ENCODE results near the gene LRMDA.

Gene LRMDA

GRCh38 chr10:76432016-76433012 lies 1000.9 kb downstream of the LRMDA start:
- no peak for TF ChIP-seq CTCF (IDR thresholded peaks at IDR 0.05; ENCODE audit: low read depth, low read length)
- TF ChIP-seq EZH2phosphoT487 (IDR thresholded peaks at IDR 0.05; ENCODE audit: low read depth): no peak
- H3K4me3 ChIP-seq (ENCODE audit: low read length): no peak overlapping the region
- no peaks in the 10 kb centered on the region for H4K20me1 ChIP-seq (ENCODE audit: insufficient read depth, low read length)
- no peaks in the 10 kb centered on the region for H3K9me3 ChIP-seq (ENCODE audit: insufficient read depth, low read length)
- no peak overlapping the region for H2AFZ ChIP-seq (ENCODE audit: low read depth, low read length)
- H3K36me3 ChIP-seq (replicated peaks; ENCODE audit: low read depth, low read length): no peaks in the 10 kb centered on the region
- H3K9ac ChIP-seq (ENCODE audit: low read length): no peak overlapping the region
- H3K4me2 ChIP-seq (ENCODE audit: low read length): no peak overlapping the region
- no peaks in the 10 kb centered on the region for H3K79me2 ChIP-seq (ENCODE audit: low read length)
- no peaks in the 10 kb centered on the region for H3K4me1 ChIP-seq (ENCODE audit: low read length)
- H3K27ac ChIP-seq (ENCODE audit: low read length): no peak overlapping the region
- no peaks in the 10 kb centered on the region for H3K27me3 ChIP-seq (ENCODE audit: low read depth, low read length)

- TF ChIP-seq CTCF (IDR thresholded peaks at IDR 0.05; ENCODE audit: low read depth, low read length): no peak
- no peak for TF ChIP-seq EZH2phosphoT487 (IDR thresholded peaks at IDR 0.05; ENCODE audit: low read depth)
- no peak overlapping the region for H2AFZ ChIP-seq (ENCODE audit: low read depth, low read length)
Measured at GRCh38 chr10:76433161-76434005, 1002.0 kb downstream of the LRMDA start.

GRCh38 chr10:76435157-76435556 lies 1003.7 kb downstream of the LRMDA start:
- Histone ChIP-seq H3K27me3 (ENCODE audit: low read depth, low read length) (no peaks in the 10 kb centered on the region), H3K4me3 (ENCODE audit: low read length) (no peak overlapping the region), H3K36me3 (replicated peaks; ENCODE audit: low read depth, low read length) (no peaks in the 10 kb centered on the region), H3K9me3 (ENCODE audit: insufficient read depth, low read length) (no peaks in the 10 kb centered on the region), H3K4me2 (ENCODE audit: low read length) (no peak overlapping the region), H3K79me2 (ENCODE audit: low read length) (no peaks in the 10 kb centered on the region), H3K27ac (ENCODE audit: low read length) (no peak overlapping the region), H3K9ac (ENCODE audit: low read length) (no peak overlapping the region), H2AFZ (ENCODE audit: low read depth, low read length) (no peak overlapping the region), H4K20me1 (ENCODE audit: insufficient read depth, low read length) (no peaks in the 10 kb centered on the region), H3K4me1 (ENCODE audit: low read length) (no peaks in the 10 kb centered on the region)
- TF ChIP-seq CTCF (IDR thresholded peaks at IDR 0.05; ENCODE audit: low read depth, low read length) (no peak), EZH2phosphoT487 (IDR thresholded peaks at IDR 0.05; ENCODE audit: low read depth) (no peak)

More at GRCh38 chr10:76433161-76434005, 1002.0 kb downstream of the LRMDA start:
- no peak overlapping the region for H3K9ac ChIP-seq (ENCODE audit: low read length)
- H3K4me2 ChIP-seq (ENCODE audit: low read length): no peak overlapping the region
- no peaks in the 10 kb centered on the region for H3K36me3 ChIP-seq (replicated peaks; ENCODE audit: low read depth, low read length)
- H4K20me1 ChIP-seq (ENCODE audit: insufficient read depth, low read length): no peaks in the 10 kb centered on the region
- H3K9me3 ChIP-seq (ENCODE audit: insufficient read depth, low read length): no peaks in the 10 kb centered on the region
- no peaks in the 10 kb centered on the region for H3K79me2 ChIP-seq (ENCODE audit: low read length)
- H3K27ac ChIP-seq (ENCODE audit: low read length): no peak overlapping the region
- no peaks in the 10 kb centered on the region for H3K27me3 ChIP-seq (ENCODE audit: low read depth, low read length)
- no peaks in the 10 kb centered on the region for H3K4me1 ChIP-seq (ENCODE audit: low read length)
- no peak overlapping the region for H3K4me3 ChIP-seq (ENCODE audit: low read length)

GRCh38 chr10:76436401-76436811 lies 1005.0 kb downstream of the LRMDA start:
- Histone ChIP-seq H3K4me1 (ENCODE audit: low read length) (no peaks in the 10 kb centered on the region), H2AFZ (ENCODE audit: low read depth, low read length) (no peak overlapping the region), H3K9me3 (ENCODE audit: insufficient read depth, low read length) (no peaks in the 10 kb centered on the region), H4K20me1 (ENCODE audit: insufficient read depth, low read length) (no peaks in the 10 kb centered on the region), H3K4me2 (ENCODE audit: low read length) (no peak overlapping the region), H3K79me2 (ENCODE audit: low read length) (no peaks in the 10 kb centered on the region), H3K4me3 (ENCODE audit: low read length) (no peak overlapping the region), H3K9ac (ENCODE audit: low read length) (no peak overlapping the region), H3K27ac (ENCODE audit: low read length) (no peak overlapping the region), H3K27me3 (ENCODE audit: low read depth, low read length) (no peaks in the 10 kb centered on the region), H3K36me3 (replicated peaks; ENCODE audit: low read depth, low read length) (no peaks in the 10 kb centered on the region)
- no peak for TF ChIP-seq EZH2phosphoT487 (IDR thresholded peaks at IDR 0.05; ENCODE audit: low read depth)

All from OCI-LY3 (cell line).